GM21526 (cell line): ENCODE data around the gene NTN1.
A peak's percentile ranks its signal among the peaks of the same experiment; 100 is the strongest.
"Not testable (repeated sequence)": the region's sequence is repeated elsewhere in the genome, so short reads cannot be mapped to it uniquely, and the experiment has no call there.

ENCODE experiments used
- ATAC-seq: cut with Tn5 transposase; IDR thresholded peaks from one replicate; pipeline ENCODE4 v1.9.1; 2021; ENCODE audit warnings: moderate library complexity; ENCODE audit not compliant: unreplicated experiment, low FRiP score

Gene NTN1

DNA sequence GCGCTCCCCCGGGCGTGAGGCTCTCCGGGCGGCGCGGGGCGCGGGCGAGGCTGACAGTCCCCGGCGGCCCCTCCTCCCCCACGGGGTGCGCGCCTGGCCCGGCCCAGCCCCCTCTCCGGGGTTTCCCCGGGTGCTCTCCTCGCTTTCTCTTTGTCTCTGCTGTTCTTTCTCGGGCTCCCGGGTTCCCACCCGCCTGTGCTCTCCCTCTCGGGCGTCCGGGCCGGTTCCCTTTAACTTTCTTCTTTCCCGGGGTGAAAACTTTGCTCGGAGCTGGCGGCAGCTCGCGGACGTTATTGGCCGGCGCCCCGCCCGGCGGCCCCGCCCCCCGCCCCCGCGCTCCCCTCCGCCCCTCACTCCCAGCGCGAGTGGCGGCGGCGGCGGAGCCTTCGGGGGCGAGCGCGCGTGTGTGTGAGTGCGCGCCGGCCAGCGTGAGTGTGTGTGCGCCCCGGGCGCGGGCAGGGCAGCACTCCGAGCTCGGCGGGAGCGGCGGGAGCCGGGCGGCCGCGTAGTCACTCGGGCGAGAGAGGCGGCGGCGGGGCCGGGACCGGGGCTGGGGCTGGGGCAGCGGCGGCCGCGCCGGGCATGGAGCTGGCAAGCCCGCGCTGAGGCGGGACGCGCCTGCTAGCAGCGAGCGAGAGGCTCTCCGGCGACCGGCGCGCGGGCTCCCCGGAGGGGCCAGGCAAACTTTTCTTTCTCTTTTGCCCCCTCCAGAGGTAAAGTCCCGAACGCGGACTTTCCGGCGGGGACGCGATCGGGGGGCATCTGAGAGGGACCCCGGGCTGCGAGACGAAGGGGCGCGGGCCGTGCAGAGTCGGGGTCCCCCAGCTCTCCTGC, at the start of gene NTN1:
TSS of gene NTN1 (plus strand) at position 353 of the 834 bp plus-strand sequence. CDS start 864 bp downstream, outside the sequence.
- no peak for ATAC-seq

DNA sequence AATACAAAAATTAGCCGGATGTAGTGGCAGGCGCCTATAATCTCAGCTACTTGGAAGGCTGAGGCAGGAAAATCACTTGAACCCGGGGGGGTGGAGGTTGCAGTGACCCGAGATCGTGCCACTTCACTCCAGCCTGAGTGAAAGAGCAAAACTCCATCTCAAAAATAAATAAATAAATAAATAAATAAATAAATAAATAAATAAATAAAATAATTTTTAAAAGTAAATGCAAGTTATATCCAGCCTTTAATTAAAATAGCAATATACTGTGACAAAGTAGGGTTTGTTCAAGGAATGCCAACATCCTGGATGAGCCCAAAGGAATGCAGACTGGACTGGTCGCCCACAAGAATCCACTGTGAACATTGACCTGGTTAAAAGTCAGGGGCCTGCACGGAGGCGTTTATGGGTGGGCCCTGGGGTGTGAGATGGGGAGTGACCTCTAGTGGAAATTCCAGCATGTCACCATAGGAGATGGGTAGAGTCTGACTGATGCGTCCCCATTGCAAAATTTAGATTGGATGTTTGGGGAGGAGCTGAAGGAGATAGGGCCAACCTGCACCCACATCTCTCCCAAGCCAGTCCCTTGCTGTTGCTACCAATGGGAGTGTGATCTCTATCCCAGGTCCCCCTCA, 46.1 kb upstream of the NTN1 start:
- ATAC-seq, result no peak

DNA sequence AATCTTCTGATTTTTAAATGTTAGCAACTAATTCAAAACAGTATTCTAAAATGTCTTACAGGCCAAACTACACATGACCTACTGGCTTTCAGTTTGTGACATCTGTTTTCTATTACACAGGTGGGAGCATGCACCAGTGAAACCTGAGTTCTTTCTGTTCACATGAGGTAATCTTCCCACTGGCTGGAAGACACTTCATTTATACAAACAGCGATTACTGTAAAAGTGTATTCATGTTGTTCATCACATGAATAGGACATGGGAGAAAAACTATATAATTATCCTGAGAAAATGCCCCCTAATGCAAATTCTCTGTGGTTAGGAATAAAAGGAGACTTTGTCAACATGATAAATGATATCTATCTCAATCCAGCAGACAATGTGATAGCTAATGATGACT, 44.7 kb upstream of the NTN1 start:
- ATAC-seq, result no peak

DNA sequence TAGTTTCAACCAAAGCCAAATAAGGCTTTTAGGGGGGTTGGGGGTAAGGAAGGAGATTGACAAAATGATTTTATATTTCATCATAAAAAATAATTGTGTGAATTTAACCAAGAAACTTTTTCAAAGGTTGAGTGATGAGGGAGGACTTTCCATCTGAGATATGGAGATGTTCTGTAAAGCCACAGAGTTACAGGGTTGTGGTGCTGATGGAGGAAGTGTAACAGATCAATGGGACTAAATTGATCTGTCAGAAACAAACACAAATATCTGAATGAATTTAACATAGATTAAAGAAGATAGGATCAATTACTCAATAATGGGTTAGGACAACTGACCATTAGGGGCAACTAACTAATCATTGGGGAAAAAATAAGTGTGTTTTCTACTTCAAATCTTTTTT, 41.6 kb upstream of the NTN1 start:
- ATAC-seq, result no peak

DNA sequence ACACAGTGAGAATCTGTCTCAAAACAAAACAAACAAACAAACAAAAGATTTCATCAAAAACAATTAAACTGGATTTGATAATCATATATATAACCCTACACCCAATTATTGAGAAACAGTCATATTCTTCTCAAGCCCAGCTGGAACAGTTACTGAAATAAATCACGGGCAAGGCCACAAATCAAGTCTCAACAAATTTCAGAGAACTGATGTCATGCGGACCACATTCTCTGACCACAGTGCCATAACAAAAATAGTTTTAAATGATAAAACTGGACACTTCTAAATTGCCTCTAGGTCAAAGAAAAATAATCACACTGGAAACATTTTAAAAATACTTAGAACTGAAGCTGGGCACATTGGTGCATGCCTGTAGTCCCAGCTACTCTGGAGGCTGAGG, 39.9 kb upstream of the NTN1 start:
- no peak for ATAC-seq

DNA sequence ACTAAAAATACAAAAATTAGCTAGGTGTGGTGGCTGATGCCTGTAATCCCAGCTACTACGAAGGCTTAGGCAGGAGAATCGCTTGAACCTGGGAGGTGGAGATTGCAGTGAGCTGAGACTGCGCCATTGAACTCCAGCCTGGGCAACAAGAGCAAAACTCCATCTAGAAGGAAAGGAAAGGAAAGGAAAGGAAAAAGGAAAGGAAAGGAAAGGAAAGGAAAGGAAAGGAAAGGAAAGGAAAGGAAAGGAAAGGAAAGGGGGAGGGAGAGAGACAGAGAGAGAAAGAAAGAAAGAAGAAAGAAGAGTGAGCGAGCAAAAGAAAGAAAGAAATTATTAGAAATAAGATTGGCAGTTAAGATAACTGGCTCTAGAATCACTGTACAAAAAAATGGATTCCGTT, 37.1 kb upstream of the NTN1 start:
- ATAC-seq, result not testable (repeated sequence)

DNA sequence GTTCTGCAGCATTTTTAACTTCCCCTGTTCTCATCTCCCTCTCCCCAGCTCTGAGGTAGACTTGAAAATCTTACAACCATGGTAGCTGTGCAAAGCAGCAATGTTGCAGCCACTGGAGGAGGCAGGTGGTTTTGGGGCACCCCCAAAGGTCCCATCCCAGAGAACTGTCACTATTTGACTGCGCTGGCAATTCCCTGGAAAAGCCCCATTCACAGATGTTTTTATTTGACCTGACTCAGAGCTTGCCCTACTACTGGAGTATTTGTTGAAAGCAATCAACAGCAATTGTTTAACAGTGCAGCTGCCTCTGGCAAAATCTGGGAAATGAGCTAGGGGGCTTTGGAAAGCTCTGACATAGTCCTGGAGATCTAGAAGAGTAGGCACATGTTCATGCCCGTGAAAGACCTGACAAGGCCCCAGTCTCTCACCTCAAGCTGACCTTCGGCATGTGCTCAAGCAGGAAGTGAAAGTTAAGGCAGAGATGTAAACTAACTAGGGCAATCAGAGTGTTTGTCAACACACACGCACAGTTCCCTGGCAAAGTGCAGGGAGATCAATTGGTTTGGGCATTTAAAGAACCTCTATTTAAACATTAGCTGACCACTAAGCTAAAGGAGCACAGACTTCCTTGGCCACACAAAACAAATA, 36.1 kb upstream of the NTN1 start:
- ATAC-seq, result peak; percentile 52

DNA sequence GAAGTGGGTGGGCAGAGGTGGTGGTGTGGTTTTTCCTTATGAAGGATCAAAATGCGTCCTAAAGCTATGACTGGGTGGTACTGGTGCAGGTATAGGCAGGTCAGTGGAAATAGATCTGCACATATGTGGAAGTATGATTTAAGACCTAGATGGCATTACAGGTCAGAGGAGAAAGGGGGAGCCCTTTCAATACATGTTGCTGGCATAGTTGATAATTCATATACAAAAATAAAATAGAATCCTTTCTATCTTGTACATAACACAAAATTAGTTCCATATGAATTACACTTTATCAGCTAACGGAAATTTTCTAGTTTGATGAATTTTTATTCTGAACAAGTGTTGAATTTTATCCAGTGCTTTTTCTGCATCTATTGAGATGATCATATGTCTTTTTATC, 35.0 kb upstream of the NTN1 start:
- ATAC-seq, result no peak

DNA sequence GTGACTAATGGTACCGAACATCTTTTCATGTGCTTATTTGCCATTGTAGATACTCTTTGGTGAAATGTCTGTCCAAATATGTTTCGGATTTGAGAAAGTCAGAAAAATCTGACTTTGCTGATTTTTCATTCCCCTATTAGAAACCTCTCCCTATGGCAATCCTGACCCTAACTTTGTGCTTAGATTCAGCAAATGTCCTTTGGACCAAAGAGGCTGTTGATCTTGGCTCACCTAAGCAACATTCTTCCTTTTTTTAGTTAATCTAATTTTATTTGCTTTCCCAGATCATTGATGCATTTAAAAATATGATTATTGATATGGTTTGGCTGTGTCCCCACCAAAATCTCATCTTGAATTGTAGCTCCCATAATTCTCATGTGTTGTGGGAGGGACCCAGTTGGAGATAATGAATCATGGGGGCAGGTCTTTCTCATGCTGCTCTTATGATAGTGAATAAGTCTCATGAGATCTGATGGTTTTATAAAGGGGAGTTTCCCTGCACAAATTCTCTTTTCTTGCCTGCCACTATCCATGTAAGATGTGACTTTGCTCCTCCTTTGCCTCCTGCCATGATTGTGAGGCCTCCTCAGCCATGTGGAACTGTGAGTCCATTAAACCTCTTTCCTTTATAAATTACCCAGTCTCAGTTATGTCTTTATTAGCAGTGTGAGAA, 32.9 kb upstream of the NTN1 start:
- not testable (repeated sequence) for ATAC-seq

DNA sequence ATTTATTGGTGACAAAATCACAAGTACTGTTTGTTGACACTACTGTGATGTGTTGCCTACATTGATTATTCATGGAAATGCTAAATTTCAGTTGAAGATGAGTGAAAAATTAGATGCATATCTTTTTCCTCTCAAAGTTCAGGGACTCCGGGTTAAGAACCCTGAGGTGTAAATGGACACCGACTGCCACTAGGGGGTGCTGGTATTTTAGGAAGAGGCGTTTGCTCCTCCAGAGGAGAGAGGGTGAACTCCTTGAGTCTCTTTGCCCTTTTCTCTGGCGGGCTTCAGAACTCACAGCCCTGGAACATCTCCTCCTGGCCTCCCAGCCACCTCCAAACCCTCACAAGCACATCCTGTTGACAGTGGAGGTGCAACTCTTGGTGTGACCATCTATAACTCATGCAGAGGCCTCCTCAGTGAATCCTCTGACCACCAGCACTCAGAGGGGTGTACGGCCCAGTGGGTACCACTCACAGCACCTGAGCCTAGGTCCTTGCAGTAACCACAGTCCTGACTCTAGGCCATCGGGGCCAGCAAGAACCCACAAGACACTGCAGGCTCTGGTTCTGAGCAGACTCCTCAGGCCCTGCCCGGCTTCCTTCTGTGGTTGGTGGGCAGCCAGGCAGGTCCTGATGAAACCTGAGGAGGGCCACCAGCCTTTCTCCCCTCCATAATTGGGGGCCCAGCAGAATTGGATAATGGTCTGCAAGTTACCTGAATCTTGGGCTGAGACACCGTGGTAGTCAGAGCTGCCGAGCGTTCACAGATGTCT, 29.6 kb upstream of the NTN1 start:
- ATAC-seq, result no peak

DNA sequence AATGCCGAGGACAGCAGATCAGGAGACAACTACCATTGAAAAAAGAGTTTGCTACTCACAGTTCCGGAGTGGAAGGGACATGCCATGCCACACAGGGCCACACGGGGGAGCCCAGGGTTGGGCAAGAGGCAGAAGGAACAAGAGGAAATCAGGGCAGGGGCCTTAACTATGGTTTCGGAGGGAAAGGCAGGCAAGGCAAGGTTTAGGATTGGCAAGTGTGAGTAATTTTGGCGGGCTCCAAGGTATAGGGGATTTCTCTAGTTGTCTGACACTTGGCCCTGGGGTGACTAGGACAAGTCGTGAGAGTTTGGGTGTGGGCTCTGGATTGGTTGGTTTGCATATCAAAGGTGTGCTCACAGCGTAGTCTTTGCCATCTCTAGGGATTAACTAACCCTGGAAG, 27.0 kb upstream of the NTN1 start:
- no peak for ATAC-seq

DNA sequence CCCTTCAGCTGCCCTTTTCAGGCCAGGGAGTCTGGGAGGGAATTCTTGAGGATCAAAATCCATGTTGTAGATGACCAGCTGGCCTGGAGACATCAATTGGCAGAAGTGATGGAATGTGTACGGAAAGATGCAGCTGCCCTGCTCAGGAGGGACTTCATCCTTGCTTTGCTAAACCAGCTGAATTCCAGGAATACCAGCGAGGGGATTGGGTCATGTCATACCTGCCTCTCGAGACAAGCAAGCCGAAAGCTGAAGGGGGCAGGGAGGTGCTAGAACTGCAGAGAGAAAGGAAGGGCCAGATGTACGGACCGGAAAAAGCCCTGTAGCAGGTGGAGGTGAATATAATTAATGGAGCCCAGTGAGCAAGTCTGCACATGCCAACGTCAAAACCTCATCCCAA, 25.6 kb upstream of the NTN1 start:
- no peak for ATAC-seq

DNA sequence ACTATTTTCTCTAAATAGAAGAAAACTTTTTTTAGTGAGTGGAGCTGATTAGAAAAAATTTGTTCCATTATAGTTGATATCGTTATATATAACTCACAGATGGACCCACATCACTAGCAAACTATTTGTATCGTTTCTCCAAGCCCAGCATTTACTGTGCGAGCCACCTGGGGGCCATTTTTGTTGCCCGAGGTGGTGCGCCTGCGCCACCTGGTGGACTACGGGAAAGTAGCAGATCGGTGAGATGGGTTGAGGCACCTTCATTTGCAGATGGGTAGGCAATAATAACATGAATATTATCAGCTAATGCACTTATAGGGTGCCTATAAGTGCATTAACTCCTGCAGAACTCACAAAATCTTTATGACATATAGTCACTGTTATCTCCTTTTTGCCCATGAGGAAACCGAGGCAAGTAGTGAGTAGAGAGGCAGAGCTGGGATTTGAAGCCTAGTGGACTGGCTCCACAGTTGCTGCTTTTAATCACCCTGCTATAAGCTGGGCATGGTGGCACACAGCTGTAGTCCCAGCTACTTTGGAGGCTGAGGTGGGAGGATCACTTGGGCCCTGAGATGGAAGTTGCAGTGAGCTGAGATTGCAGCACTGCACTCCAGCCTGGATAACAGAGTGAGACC, 23.2 kb upstream of the NTN1 start:
- peak; percentile 65 for ATAC-seq

DNA sequence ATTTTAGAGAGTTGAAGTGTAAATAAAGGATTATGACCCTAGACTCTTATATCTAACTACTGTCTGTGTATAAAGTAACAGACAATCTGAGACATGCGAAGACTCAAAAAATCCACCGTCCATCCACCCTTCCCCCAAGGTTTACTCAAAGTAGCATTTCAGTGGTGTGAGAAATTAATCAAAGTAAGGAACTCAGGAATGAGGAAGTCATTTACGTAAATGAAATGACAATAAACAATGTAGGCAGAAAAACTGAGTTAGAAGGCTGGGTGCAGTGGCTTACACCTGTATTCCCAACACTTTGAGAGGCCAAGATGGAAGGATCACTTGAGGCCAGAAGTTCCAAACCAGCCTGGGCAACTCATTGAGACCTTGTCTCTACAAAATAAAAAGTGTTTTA, 19.8 kb upstream of the NTN1 start:
- no peak for ATAC-seq

DNA sequence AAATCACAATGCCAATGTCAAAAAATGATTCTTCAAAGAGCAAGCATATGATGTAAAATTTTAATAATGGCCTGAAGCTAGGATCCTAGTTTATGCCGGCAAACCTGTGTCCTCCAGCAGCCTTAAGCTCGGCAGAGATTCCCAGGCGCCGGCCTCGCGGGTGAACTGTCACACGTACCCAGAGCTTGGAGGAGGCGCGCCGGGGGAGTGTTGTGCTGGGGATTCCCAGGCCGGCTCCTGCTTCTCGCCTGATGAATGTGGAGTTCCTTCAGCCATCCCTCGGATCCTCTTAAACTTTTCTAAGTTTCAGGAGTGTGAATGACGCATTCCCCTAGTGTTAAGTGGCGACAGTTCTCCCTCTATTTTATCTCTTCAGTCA, 19.1 kb upstream of the NTN1 start:
- no peak for ATAC-seq

DNA sequence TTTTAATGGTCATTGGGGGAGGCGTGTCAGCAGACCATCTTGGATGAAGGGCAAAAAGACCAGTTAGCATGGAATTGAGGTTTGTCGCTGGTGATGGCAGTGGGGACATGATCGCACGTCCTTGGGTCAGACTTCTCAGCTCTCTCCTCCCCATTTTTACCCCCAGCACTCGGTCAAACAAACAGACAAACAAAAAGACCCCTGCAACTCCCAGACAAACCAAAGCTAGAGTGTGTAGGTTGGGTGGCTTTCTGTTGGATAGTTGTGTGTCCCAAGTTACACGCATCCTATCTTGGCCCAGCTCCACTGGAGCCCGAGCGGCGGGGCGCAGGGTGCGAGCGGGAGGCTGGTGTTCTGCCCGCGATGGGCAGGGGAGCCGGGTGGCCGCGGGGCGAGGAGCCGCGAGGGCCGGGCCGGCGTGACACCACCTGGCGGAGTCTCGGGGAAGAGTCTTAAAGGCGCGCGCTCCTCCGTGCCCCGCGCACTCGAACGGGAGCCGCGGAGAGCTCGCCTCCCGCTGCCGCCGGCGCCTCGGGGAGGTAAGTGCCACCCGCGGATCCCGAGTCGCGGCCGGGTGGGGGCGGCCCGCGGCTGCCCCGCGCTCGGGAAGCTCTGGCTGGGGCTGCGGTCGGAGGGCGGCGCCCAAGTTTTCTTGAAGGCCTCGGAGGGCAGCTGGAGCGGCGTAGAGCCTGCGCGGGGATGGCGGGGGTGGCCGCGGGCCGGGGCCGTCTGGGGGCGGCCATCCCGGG, 18.5 kb upstream of the NTN1 start:
- ATAC-seq, result no peak

DNA sequence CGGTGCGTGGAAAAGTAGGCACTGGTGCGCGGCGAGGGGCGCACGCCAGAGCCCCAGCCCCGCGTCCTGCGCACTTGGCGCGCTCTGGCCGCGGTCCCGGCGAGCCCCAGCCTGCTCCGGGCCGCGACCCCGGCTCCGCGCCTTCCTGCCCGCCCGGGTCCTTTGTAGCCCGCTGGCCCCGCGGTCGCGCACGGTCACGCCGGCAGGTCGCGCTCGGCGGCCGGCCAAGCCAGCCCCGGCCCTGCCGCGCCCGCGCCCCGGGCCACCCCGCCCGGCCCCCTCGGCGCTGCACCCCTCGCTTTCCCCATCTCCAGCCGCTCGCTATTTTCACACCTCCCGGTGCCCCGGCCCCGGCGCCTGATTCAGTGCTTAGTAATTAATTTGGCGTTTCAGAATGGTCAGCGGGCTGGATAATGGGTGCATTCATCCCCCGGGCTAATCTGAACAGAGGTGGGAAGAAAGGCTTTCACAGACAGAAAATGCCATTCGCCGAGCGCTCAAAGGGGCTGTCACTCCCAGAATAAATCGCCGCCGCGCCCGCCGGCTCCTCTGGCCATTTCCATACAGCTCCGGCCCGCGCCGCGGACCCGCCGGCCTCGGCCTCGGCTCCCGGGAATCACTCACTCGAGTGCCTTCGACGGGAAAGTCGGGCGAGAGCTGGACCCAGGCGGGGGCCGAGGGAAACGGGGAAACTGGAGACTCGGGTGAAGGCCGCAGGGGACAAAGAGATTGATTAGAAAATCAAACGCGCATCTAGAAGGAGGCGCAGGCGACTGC, 17.8 kb upstream of the NTN1 start:
- no peak for ATAC-seq

DNA sequence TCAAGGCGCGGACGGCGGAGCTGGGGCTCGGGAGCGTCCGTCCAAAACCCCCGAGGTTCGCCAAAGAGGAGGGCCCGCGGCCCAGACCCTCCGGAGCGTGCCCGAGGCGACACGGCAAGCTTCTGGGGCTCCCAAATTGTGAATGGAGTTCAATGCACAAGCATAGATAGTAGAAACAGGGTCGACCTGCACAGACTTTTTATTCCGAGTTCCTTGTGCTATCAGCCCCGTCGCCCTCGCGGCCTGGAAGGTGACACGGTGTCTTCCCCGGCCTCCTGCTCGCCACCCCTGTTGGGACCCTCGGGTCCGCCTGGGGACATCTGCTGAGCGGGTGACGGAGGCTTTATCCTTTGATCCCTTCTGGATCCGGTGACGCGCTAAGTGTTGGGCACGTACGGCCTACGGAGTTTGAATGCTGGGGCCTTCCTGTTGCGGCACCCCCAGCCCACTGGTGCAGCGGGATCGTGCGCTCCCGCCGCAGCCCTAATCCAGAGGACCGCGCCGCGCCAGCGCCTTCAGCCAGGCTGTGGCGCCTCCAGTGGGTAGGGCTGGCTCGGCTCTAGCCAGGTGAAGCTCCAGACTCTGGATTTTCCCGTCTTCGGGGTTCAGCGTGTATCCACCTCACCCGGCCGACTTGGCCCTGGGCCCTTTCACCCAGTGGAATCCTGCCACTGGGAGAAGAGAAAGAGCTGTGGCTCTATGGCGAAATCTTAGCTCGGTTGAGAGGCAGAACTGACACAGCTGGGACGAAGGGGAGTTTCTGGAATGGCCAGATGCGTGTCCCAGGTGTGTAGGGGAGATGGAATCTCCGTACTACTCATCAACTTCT, 17.0 kb upstream of the NTN1 start:
- ATAC-seq, result no peak
